Testis (tissue), 2 donors: ENCODE data around the gene TNFRSF11A.

Experiments
- POLR2A ChIP-seq: fragments of 450-650 bp; IDR thresholded peaks from one replicate; pipeline ENCODE4 v1.6.1; 2017; ENCODE audit warnings: antibody characterized with exemption, mild to moderate bottlenecking, moderate library complexity
- TF ChIP-seq, protein P1 (sequence below), 3 experiments: fragments of 450-650 bp in 2 of 3; fragments of 200-600 bp in 1 of 3; sonication (generic) in 1 of 3; IDR thresholded peaks; one replicate each; pipeline ENCODE4 v1.5.1; 2016 to 2019; ENCODE audit warnings: antibody characterized with exemption in 3 of 3, mild to moderate bottlenecking in 2 of 3, moderate library complexity in 1 of 3

DNA sequence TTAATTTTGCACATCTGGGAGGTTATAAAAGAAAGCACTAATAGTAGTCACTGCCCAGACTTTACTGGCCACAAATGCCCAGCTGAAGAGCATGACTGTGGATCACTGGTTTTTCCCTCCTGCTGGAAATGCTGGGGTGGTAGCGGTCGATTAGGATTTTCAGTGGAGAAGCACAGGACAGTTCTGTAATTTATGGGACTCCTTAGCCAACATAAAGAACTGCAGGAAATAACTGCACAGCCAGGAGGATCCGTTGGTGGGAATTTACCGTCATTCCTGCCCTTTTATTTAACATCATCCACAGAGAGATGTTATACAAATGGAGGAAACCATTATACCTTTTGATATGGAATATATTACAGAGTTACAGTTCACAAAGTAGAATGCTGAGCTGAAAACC lies 61.5 kb downstream of the TNFRSF11A start:
- no peak for TF ChIP-seq POLR2A
- TF ChIP-seq, protein P1, sequence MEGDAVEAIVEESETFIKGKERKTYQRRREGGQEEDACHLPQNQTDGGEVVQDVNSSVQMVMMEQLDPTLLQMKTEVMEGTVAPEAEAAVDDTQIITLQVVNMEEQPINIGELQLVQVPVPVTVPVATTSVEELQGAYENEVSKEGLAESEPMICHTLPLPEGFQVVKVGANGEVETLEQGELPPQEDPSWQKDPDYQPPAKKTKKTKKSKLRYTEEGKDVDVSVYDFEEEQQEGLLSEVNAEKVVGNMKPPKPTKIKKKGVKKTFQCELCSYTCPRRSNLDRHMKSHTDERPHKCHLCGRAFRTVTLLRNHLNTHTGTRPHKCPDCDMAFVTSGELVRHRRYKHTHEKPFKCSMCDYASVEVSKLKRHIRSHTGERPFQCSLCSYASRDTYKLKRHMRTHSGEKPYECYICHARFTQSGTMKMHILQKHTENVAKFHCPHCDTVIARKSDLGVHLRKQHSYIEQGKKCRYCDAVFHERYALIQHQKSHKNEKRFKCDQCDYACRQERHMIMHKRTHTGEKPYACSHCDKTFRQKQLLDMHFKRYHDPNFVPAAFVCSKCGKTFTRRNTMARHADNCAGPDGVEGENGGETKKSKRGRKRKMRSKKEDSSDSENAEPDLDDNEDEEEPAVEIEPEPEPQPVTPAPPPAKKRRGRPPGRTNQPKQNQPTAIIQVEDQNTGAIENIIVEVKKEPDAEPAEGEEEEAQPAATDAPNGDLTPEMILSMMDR (IDR thresholded peaks at IDR 0.05) = no peak
